Measurements from ENCODE around the gene TBC1D7. TPM values are rescaled to one million over a fixed set of nuclear protein-coding genes. Genes with fewer than 3 reads are reported as not detected.

The TBC1D7 gene
- total RNA-seq, 1 experiment from 2014 or later: 152 TPM

DNA sequence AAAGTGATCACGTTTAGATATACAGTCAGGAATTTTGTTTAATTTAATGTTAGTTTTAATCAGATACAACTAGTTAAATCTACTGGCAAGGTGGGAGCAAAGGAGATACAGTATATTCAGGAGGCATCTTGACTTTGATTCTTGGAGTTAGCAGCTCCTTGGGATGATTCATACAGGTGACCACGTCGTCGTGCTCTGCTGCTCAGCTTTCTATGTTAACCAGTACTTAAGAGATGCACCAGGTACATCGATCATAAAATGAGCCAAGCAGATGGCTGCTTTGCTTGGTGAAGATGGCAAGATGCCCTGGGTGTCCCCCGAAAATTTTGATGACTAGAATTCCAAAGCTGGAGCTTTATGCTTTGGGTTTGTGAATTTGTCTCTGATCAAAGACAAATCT, 64.7 kb downstream of the TBC1D7 start:
- Mint-ChIP-seq H3K27ac (ENCODE audit: unreplicated experiment) (no peak overlapping the region), H3K4me1 (ENCODE audit: low read depth, unreplicated experiment) (peaks cover 30% of the 10 kb centered on the region), H3K4me3 (ENCODE audit: unreplicated experiment) (no peak overlapping the region), H3K36me3 (ENCODE audit: insufficient read depth, unreplicated experiment) (peaks cover 5% of the 10 kb centered on the region), H3K27me3 (ENCODE audit: insufficient read depth, unreplicated experiment) (no peaks in the 10 kb centered on the region), H3K9me3 (ENCODE audit: unreplicated experiment) (peaks cover 15% of the 10 kb centered on the region)
- intact Hi-C loops (cut with micrococcal nuclease; ENCODE audit: unreplicated experiment): no loop called here
- no TSS peak for BruUV-seq (replicated peaks)
- ChIA-PET CTCF (no interaction called here), POLR2A (no interaction called here)
- no peaks in the 10 kb centered on the region for H3K9me3 ChIP-seq
- no peak for DNase-seq
- H3K4me3 ChIP-seq (ENCODE audit: low read depth, low read length): no peak overlapping the region
- TF ChIP-seq, protein P1, sequence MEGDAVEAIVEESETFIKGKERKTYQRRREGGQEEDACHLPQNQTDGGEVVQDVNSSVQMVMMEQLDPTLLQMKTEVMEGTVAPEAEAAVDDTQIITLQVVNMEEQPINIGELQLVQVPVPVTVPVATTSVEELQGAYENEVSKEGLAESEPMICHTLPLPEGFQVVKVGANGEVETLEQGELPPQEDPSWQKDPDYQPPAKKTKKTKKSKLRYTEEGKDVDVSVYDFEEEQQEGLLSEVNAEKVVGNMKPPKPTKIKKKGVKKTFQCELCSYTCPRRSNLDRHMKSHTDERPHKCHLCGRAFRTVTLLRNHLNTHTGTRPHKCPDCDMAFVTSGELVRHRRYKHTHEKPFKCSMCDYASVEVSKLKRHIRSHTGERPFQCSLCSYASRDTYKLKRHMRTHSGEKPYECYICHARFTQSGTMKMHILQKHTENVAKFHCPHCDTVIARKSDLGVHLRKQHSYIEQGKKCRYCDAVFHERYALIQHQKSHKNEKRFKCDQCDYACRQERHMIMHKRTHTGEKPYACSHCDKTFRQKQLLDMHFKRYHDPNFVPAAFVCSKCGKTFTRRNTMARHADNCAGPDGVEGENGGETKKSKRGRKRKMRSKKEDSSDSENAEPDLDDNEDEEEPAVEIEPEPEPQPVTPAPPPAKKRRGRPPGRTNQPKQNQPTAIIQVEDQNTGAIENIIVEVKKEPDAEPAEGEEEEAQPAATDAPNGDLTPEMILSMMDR (IDR thresholded peaks at IDR 0.05; ENCODE audit: insufficient read depth in 1 of 2, low read depth in 1 of 2, low read length in 1 of 2, severe bottlenecking in 1 of 2, unreplicated experiment in 1 of 2): no peak
- no peaks in the 10 kb centered on the region for H3K36me3 ChIP-seq (ENCODE audit: control insufficient read depth, insufficient read depth, low read length)
- H3K4me1 ChIP-seq: peaks cover 19% of the 10 kb centered on the region
- H3K27me3 ChIP-seq (replicated peaks; ENCODE audit: control insufficient read depth, insufficient read depth, low read length): no peaks in the 10 kb centered on the region

GRCh38 chr6:13262302-13263230, 65.8 kb downstream of the TBC1D7 start:
- Histone ChIP-seq H3K36me3 (ENCODE audit: control insufficient read depth, insufficient read depth, low read length) (no peaks in the 10 kb centered on the region), H3K9me3 (no peaks in the 10 kb centered on the region), H3K4me1 (peaks cover 10% of the 10 kb centered on the region; the same call in 1 of the 2 replicates), H3K4me3 (ENCODE audit: low read depth, low read length) (no peak overlapping the region), H3K27me3 (replicated peaks; ENCODE audit: control insufficient read depth, insufficient read depth, low read length) (no peaks in the 10 kb centered on the region)
- Mint-ChIP-seq H3K27ac (ENCODE audit: unreplicated experiment) (no peak overlapping the region), H3K27me3 (ENCODE audit: insufficient read depth, unreplicated experiment) (no peaks in the 10 kb centered on the region), H3K9me3 (ENCODE audit: unreplicated experiment) (peaks cover 15% of the 10 kb centered on the region), H3K4me3 (ENCODE audit: unreplicated experiment) (no peak overlapping the region), H3K4me1 (ENCODE audit: low read depth, unreplicated experiment) (peaks cover 23% of the 10 kb centered on the region), H3K36me3 (ENCODE audit: insufficient read depth, unreplicated experiment) (peaks cover 5% of the 10 kb centered on the region)
- TF ChIP-seq, protein P1 (IDR thresholded peaks at IDR 0.05; ENCODE audit: insufficient read depth in 1 of 2, low read depth in 1 of 2, low read length in 1 of 2, severe bottlenecking in 1 of 2, unreplicated experiment in 1 of 2): no peak
- BruUV-seq (replicated peaks): no TSS peak
- intact Hi-C loops (cut with micrococcal nuclease; ENCODE audit: unreplicated experiment): no loop called here
- DNase-seq: no peak
- ChIA-PET CTCF (no interaction called here), POLR2A (no interaction called here)

DNA sequence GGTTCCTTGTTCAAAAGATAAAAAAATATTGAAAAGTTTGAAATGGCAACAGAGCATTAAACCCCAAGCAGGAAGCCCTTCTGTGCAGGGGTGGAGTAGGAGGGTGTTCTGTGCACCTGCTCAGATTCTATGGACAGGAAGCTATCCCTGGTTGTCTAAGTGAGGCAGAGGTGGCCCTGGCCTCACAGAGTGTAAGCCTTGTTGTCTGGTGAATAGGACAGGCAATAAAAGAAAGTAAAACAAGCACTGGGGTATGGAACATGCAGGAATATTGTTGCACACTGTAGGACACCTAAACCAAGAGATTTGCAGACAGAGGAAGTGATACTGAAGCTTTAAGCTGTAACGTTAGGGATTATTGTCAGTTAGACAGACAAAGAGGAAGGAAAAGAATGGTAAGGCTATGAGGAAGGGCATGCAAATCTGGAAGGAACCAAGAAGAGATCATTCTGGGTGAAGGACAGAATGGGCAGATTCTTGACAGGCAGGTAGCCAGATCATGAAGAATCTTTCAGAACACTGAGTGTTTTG, 66.8 kb downstream of the TBC1D7 start:
- H3K36me3 ChIP-seq (ENCODE audit: control insufficient read depth, insufficient read depth, low read length): no peaks in the 10 kb centered on the region
- H3K27ac Mint-ChIP-seq (ENCODE audit: unreplicated experiment): no peak overlapping the region

More for the DNA sequence above, 66.8 kb downstream of the TBC1D7 start:
- Histone ChIP-seq H3K4me1 (peaks cover 5% of the 10 kb centered on the region; the same call in 1 of the 2 replicates), H3K27me3 (replicated peaks; ENCODE audit: control insufficient read depth, insufficient read depth, low read length) (no peaks in the 10 kb centered on the region), H3K9me3 (no peaks in the 10 kb centered on the region), H3K4me3 (ENCODE audit: low read depth, low read length) (no peak overlapping the region)
- Mint-ChIP-seq H3K4me1 (ENCODE audit: low read depth, unreplicated experiment) (peaks cover 19% of the 10 kb centered on the region), H3K4me3 (ENCODE audit: unreplicated experiment) (no peak overlapping the region), H3K9me3 (ENCODE audit: unreplicated experiment) (peaks cover 15% of the 10 kb centered on the region), H3K36me3 (ENCODE audit: insufficient read depth, unreplicated experiment) (no peaks in the 10 kb centered on the region), H3K27me3 (ENCODE audit: insufficient read depth, unreplicated experiment) (no peaks in the 10 kb centered on the region)
- CTCF ChIA-PET: no interaction called here
- POLR2A ChIA-PET: no interaction called here
- TF ChIP-seq, protein P1 (IDR thresholded peaks at IDR 0.05; ENCODE audit: insufficient read depth in 1 of 2, low read depth in 1 of 2, low read length in 1 of 2, severe bottlenecking in 1 of 2, unreplicated experiment in 1 of 2): no peak
- BruUV-seq (replicated peaks): no TSS peak
- no peak for DNase-seq
- intact Hi-C loops (cut with micrococcal nuclease; ENCODE audit: unreplicated experiment): no loop called here

All from Caco-2 (cell line).